Keratinocyte (primary cell): ENCODE data around the gene TUBB4B.

Source experiments
- CTCF ChIP-seq, 3 experiments: IDR thresholded peaks in 1 of 3; conservative IDR thresholded peaks in 1 of 3; optimal IDR thresholded peaks in 1 of 3; 2 replicates in 2 of 3; 3 replicates in 1 of 3; pipeline versions ENCODE3 to v1.5.1; 2011; ENCODE audit warnings: low read length in 3 of 3, mild to moderate bottlenecking in 3 of 3, moderate library complexity in 2 of 3, control low read depth in 1 of 3, inconsistent platforms in 1 of 3; ENCODE audit not compliant: insufficient read depth in 2 of 3; ENCODE audit errors: extremely low read depth in 1 of 3
- EZH2 ChIP-seq: IDR thresholded peaks from one replicate; pipeline ENCODE4 v1.6.1; 2012; ENCODE audit warnings: inconsistent platforms, mild to moderate bottlenecking, low read length, moderate library complexity

GRCh38 chr9:137247135-137247915 lies 6.2 kb downstream of the TUBB4B start:
- TF ChIP-seq CTCF (optimal IDR thresholded peaks at IDR 0.05 in 1 of 3, IDR thresholded peaks at IDR 0.05 in 1 of 3, conservative IDR thresholded peaks at IDR 0.05 in 1 of 3; ENCODE audit: extremely low read depth in 1 of 3, insufficient read depth in 2 of 3, low read length in 3 of 3) (no peak), EZH2 (no peak)
